Activated naive CD8-positive, alpha-beta T cell treated with anti-CD3 and anti-CD28 coated beads, Interleukin-2, amount 10 ng/mL, durations not matched to agents 7 days and 5 days (primary cell): ENCODE measurements around the gene CAPSL. TPM values are rescaled to one million over a fixed set of nuclear protein-coding genes. Genes with fewer than 3 reads are reported as not detected.
"Not testable (repeated sequence)": the region's sequence is repeated elsewhere in the genome, so short reads cannot be mapped to it uniquely, and the experiment has no call there.

ENCODE experiments used
- ATAC-seq: fragments of 150-1000 bp; cut with Tn5 transposase; one replicate; pipeline ENCODE4 v1.10.0; 2021; ENCODE audit warnings: low read depth, moderate library complexity
- POLR2A ChIA-PET: fragments of 350-600 bp; sonication (Branson Sonifier 250); formaldehyde crosslinking; loops from one replicate; lab custom pipeline; 2021; ENCODE audit warnings: antibody characterized with exemption; lab: Charles Lee
- DNase-seq: peaks from one replicate; pipeline ENCODE4 v3.0.0; 2021
- H3K27ac Mint-ChIP-seq: one replicate; pipeline ENCODE4 v1.8.0; 2022; ENCODE audit warnings: mild to moderate bottlenecking, mixed read lengths
- H3K27me3 Mint-ChIP-seq: one replicate; pipeline ENCODE4 v1.8.0; 2022; ENCODE audit warnings: mild to moderate bottlenecking, moderate library complexity, mixed read lengths
- H3K36me3 Mint-ChIP-seq: one replicate; pipeline ENCODE4 v1.8.0; 2021; ENCODE audit warnings: mild to moderate bottlenecking, mixed read lengths
- H3K4me1 Mint-ChIP-seq: one replicate; pipeline ENCODE4 v1.8.0; 2021; ENCODE audit warnings: mixed read lengths
- H3K4me3 Mint-ChIP-seq: one replicate; pipeline ENCODE4 v1.8.0; 2022; ENCODE audit warnings: mild to moderate bottlenecking, moderate library complexity, mixed read lengths
- H3K9me3 Mint-ChIP-seq: one replicate; pipeline ENCODE4 v1.8.0; 2021; ENCODE audit warnings: mixed read lengths
- total RNA-seq, 2 experiments: library from RNA; stranded (reverse); gene quantifications; one replicate each; pipeline ENCODE4 v1.2.3, GENCODE V29; 2021

The CAPSL gene
- total RNA-seq, 2 experiments from 2014 or later = not detected

DNA sequence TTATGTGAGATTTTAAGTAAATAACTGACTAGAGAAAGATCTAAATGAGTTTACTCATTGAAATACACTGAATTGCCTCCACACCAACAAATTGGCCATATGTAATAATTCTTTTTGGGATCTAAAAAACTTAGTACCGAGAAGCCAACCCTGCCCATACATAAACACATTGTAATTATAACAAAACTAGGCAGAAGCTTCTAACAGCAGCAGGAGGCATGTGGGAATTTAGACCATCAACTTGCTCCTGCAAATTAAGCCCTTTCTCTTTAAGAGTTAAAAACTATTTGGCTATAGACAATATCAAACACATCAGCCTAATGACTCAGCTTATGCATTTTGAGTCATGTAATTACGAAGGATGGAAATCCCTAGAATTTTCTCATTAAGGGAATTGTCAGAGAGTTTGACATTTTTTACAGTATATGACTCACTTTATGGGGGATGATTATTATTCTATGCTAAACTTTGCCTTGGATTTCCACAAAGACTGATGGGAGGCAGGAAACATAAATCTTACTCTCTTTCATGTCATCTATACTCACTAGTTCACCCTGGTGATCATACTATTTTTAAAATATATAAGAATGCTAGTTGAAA, 80.7 kb downstream of the CAPSL start:
- Mint-ChIP-seq H3K36me3 (peaks cover 25% of the 10 kb centered on the region), H3K27me3 (no peaks in the 10 kb centered on the region), H3K4me3 (peak overlapping the region; percentile 91), H3K9me3 (no peaks in the 10 kb centered on the region), H3K27ac (peak overlapping the region; percentile 85), H3K4me1 (peaks cover 80% of the 10 kb centered on the region)
- ATAC-seq (no peak), DNase-seq (no peak)
- POLR2A ChIA-PET = interaction anchor here (1.0 to 2.2 kb wide), 4 partner anchors 35 to 184 kb away, joined by 3 to 8 read pairs (median 5); no protein-coding TSS in a partner anchor

DNA sequence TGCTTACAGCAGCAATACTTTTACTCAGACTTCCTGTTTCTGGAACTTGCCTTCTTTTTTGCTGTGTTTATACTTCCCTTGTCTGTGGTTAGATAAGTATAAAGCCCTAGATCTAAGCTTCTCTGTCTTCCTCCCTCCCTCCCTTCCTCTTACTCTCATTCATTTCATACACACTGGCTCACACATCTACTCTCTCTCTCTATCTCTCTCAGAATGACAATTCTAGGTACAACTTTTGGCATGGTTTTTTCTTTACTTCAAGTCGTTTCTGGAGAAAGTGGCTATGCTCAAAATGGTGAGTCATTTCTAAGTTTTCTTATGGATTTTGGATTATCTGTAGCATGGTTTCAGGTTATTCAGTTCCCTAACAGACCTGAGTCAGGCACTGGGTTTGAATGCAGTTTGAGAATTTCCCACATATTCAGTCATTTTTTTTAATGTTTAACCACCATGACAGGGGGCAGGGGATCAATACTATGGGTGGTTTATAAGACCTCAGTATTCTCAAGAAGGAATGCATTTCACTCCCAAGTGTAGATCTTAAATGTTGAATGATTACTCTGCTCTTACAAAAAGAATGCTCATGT, 81.6 kb downstream of the CAPSL start, which contains the start of gene IL7R:
Gene IL7R (plus strand): TSS at position 127 of the 587 bp plus-strand sequence. CDS start 87 bp downstream, at position 214.
- peak; percentile 72 for ATAC-seq
- Mint-ChIP-seq H3K9me3 (no peaks in the 10 kb centered on the region), H3K27me3 (no peaks in the 10 kb centered on the region), H3K4me3 (peak within 1 kb of the TSS; percentile 91), H3K36me3 (peaks cover 16% of the 10 kb centered on the region), H3K27ac (peak within 1 kb of the TSS; percentile 92), H3K4me1 (peaks cover 81% of the 10 kb centered on the region)
- no peak for DNase-seq
- POLR2A ChIA-PET = interaction anchor here (0.7 to 2.2 kb wide), 6 partner anchors 19 to 71 kb away, joined by 3 to 8 read pairs (median 3); no protein-coding TSS in a partner anchor

GRCh38 chr5:35856186-35856764, 82.1 kb downstream of the CAPSL start:
- Mint-ChIP-seq H3K4me3 (peak overlapping the region; percentile 91), H3K27ac (peak overlapping the region; percentile 85), H3K36me3 (peaks cover 10% of the 10 kb centered on the region), H3K4me1 (peaks cover 79% of the 10 kb centered on the region)
- not testable (repeated sequence) for H3K27me3 Mint-ChIP-seq, DNase-seq, ATAC-seq, H3K9me3 Mint-ChIP-seq
- POLR2A ChIA-PET = interaction anchor here (0.9 to 2.2 kb wide), 6 partner anchors 25 to 70 kb away, joined by 3 to 8 read pairs (median 3); no protein-coding TSS in a partner anchor

DNA sequence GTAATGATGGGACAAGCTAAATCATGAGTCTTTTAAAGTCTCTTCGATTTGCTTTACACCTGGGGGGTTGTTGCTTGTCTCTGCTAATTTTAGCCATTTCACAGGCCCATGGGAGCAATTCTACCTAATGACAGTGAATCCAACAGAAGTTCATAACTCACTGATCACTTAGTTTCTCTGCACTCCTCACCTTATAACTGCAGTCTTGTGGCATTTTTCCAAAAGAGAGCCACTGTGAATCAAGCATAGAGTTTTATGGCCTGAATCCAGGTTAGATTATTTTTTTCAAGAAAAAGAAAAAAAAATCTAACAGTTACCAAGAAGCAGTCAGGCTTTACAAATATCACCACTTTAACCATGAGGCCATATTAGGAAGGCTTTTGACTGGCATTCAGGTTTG, 83.2 kb downstream of the CAPSL start:
- Mint-ChIP-seq H3K4me1 (peaks cover 78% of the 10 kb centered on the region), H3K27me3 (no peaks in the 10 kb centered on the region), H3K27ac (peak overlapping the region; percentile 92), H3K9me3 (no peaks in the 10 kb centered on the region), H3K4me3 (peak overlapping the region; percentile 47), H3K36me3 (peaks cover 1% of the 10 kb centered on the region)
- ATAC-seq = no peak
- POLR2A ChIA-PET = interaction anchor here (0.9 to 1.7 kb wide), 3 partner anchors 14 to 34 kb away, joined by 3 to 4 read pairs (median 3); no protein-coding TSS in a partner anchor
- no peak for DNase-seq

Other genes with a start within 250 kb of the CAPSL start
- gene IL7R, start 81.7 kb downstream of the CAPSL start, total RNA-seq = 100 to 1,000 TPM; 738 to 891 TPM
- not detected for gene UGT3A1, start 52.8 kb upstream of the CAPSL start, total RNA-seq
- not detected for gene UGT3A2, start 128.3 kb upstream of the CAPSL start, total RNA-seq
- gene LMBRD2, start 213.3 kb upstream of the CAPSL start, total RNA-seq = 10 to 100 TPM; 13.8 to 14.4 TPM
- gene SKP2, start 213.5 kb upstream of the CAPSL start, total RNA-seq = 10 to 100 TPM; 40.8 to 49.2 TPM